CD14-positive monocyte (primary cell): ENCODE data around the gene PMP22. TPM values are rescaled to one million over a fixed set of nuclear protein-coding genes. Genes with fewer than 3 reads are reported as not detected.

Source experiments
- DNase-seq, 3 donors: peaks; one replicate each; pipeline ENCODE4 v3.0.0-alpha.2; 2011 to 2022
- H2AFZ ChIP-seq: 2 replicates; pipeline ENCODE4 v1.6.0; 2012; ENCODE audit warnings: mild to moderate bottlenecking, low read depth, low read length, inconsistent platforms; ENCODE audit not compliant: insufficient read depth, poor library complexity, severe bottlenecking
- H3K27ac ChIP-seq, 2 donors: 1 replicate in 1 of 2; 2 replicates in 1 of 2; pipeline ENCODE4 v1.5.1; 2012 to 2013; ENCODE audit warnings: low read length in 2 of 2, control low read depth in 1 of 2, inconsistent platforms in 1 of 2, low read depth in 1 of 2, mild to moderate bottlenecking in 1 of 2
- H3K27me3 ChIP-seq, 2 donors: one replicate each; pipeline versions ENCODE4 v1.6.0 to v1.6.1; 2011 to 2013; ENCODE audit warnings: low read length in 2 of 2; ENCODE audit not compliant: control insufficient read depth in 2 of 2, insufficient read depth in 2 of 2
- H3K36me3 ChIP-seq, 2 donors: replicated peaks in 1 of 2; 1 replicate in 1 of 2; 2 replicates in 1 of 2; pipeline versions ENCODE4 v1.5.1 to v1.6.1; 2012 to 2013; ENCODE audit warnings: low read length in 2 of 2, control low read depth in 1 of 2, inconsistent platforms in 1 of 2, mild to moderate bottlenecking in 1 of 2; ENCODE audit not compliant: insufficient read depth in 2 of 2, control insufficient read depth in 1 of 2
- H3K4me1 ChIP-seq, 2 donors: 1 replicate in 1 of 2; 2 replicates in 1 of 2; pipeline versions ENCODE4 v1.5.1 to v1.6.1; 2012 to 2013; ENCODE audit warnings: low read length in 2 of 2, control low read depth in 1 of 2, inconsistent platforms in 1 of 2, mild to moderate bottlenecking in 1 of 2, moderate library complexity in 1 of 2; ENCODE audit not compliant: insufficient read depth in 2 of 2, control insufficient read depth in 1 of 2
- H3K4me2 ChIP-seq: replicated peaks from 2 replicates; pipeline ENCODE3; 2012; ENCODE audit warnings: low read length, moderate library complexity, mild to moderate bottlenecking; ENCODE audit not compliant: poor library complexity, severe bottlenecking; ENCODE audit errors: extremely low read depth
- H3K4me3 ChIP-seq, 3 experiments: fragments of 200-600 bp in 1 of 3; sonication (generic) in 1 of 3; replicated peaks in 1 of 3; 1 replicate in 2 of 3; 2 replicates in 1 of 3; pipeline ENCODE4 v1.5.1; 2011 to 2013; ENCODE audit warnings: low read length in 3 of 3, mild to moderate bottlenecking in 3 of 3, control low read depth in 2 of 3, low read depth in 2 of 3, inconsistent platforms in 1 of 3, moderate library complexity in 1 of 3
- H3K79me2 ChIP-seq: 2 replicates; pipeline ENCODE4 v1.6.0; 2012; ENCODE audit warnings: mild to moderate bottlenecking, control low read depth, inconsistent platforms, low read length, moderate library complexity; ENCODE audit not compliant: insufficient read depth
- H3K9ac ChIP-seq: 2 replicates; pipeline ENCODE4 v1.6.0; 2017; ENCODE audit warnings: low read length, mild to moderate bottlenecking; ENCODE audit not compliant: insufficient read depth, poor library complexity, severe bottlenecking
- H3K9me3 ChIP-seq, 2 donors: replicated peaks in 1 of 2; 1 replicate in 1 of 2; 2 replicates in 1 of 2; pipeline versions ENCODE4 v1.5.1 to v1.6.1; 2012 to 2013; ENCODE audit warnings: low read length in 2 of 2, control low read depth in 1 of 2; ENCODE audit not compliant: control insufficient read depth in 1 of 2, insufficient read depth in 1 of 2
- H4K20me1 ChIP-seq: 2 replicates; pipeline ENCODE4 v1.6.0; 2012; ENCODE audit warnings: mild to moderate bottlenecking, low read length, control low read depth, moderate library complexity; ENCODE audit not compliant: insufficient read depth
- H3K27ac Mint-ChIP-seq, 7 donors: one replicate each; pipeline ENCODE4 v1.8.0; 2020; ENCODE audit warnings: mild to moderate bottlenecking in 7 of 7, mixed read lengths in 7 of 7, moderate library complexity in 6 of 7, inconsistent platforms in 2 of 7
- H3K27me3 Mint-ChIP-seq, 3 donors: one replicate each; pipeline ENCODE4 v1.8.0; 2021 to 2022; ENCODE audit warnings: low read depth in 3 of 3, mild to moderate bottlenecking in 3 of 3, mixed read lengths in 3 of 3, moderate library complexity in 3 of 3, inconsistent platforms in 1 of 3
- H3K36me3 Mint-ChIP-seq, 2 donors: one replicate each; pipeline ENCODE4 v1.8.0; 2020; ENCODE audit warnings: mixed read lengths in 2 of 2, inconsistent platforms in 1 of 2, mild to moderate bottlenecking in 1 of 2
- H3K4me1 Mint-ChIP-seq: one replicate; pipeline ENCODE4 v1.8.0; 2020; ENCODE audit warnings: mild to moderate bottlenecking, mixed read lengths
- H3K4me3 Mint-ChIP-seq, 2 donors: one replicate each; pipeline ENCODE4 v1.8.0; 2020; ENCODE audit warnings: mild to moderate bottlenecking in 2 of 2, mixed read lengths in 2 of 2, moderate library complexity in 1 of 2
- H3K9me3 Mint-ChIP-seq, 7 donors: one replicate each; pipeline ENCODE4 v1.8.0; 2020 to 2022; ENCODE audit warnings: mixed read lengths in 7 of 7, mild to moderate bottlenecking in 6 of 7, moderate library complexity in 6 of 7, inconsistent platforms in 2 of 7
- CTCF ChIP-seq: fragments of 200-600 bp; IDR thresholded peaks from one replicate; pipeline ENCODE4 v1.8.0; 2022; ENCODE audit warnings: antibody characterized with exemption, mild to moderate bottlenecking
- WGBS: methylation state at CpG from one replicate; pipeline ENCODE4 v1.1.5; 2013; ENCODE audit warnings: missing lambda C conversion rate; ENCODE audit not compliant: insufficient coverage; 5-methylcytosine and 5-hydroxymethylcytosine counted together
- intact Hi-C, 2 donors: fragments of 100-400 bp; cut with micrococcal nuclease; formaldehyde crosslinking; loops; one replicate each; pipeline versions ENCODE4 v1.15.0 to v1.15.1; 2023
- polyA plus RNA-seq, 3 donors: library from polyadenylated mRNA; depleted of rRNA in 1 of 3; unstranded in 2 of 3; stranded (reverse) in 1 of 3; fragments of 300-500 nt in 2 of 3; fragments of >200 nt in 1 of 3; fragmentation: Illumina TruSeq in 2 of 3; gene quantifications; 1 replicate in 2 of 3; 2 replicates in 1 of 3; pipeline ENCODE4 v1.2.3, GENCODE V29; 2012 to 2021

The PMP22 gene
- polyA plus RNA-seq, 3 donors = 1.2 to 3.9 (median 1.3) TPM

GRCh38 chr17:15284107-15284506 is 19.0 kb upstream of the PMP22 start:
- no peak overlapping the region for H3K9ac ChIP-seq
- no peaks in the 10 kb centered on the region for H3K4me1 Mint-ChIP-seq
- H3K4me3 Mint-ChIP-seq = no peak overlapping the region
- no peaks in the 10 kb centered on the region for H3K36me3 ChIP-seq
- H3K36me3 Mint-ChIP-seq = no peaks in the 10 kb centered on the region
- 75% methylated on average over 2 of the region's 6 CpGs for WGBS
- intact Hi-C loops = no loop called here
- no peaks in the 10 kb centered on the region for H4K20me1 ChIP-seq
- H3K27me3 ChIP-seq = peaks cover 5 to 7% of the 10 kb centered on the region in 2 donors
- no peaks in the 10 kb centered on the region for H3K9me3 ChIP-seq
- no peak overlapping the region for H3K4me3 ChIP-seq
- no peak for DNase-seq
- TF ChIP-seq CTCF = no peak
- no peak overlapping the region for H3K27ac ChIP-seq
- H3K27ac Mint-ChIP-seq = no peak overlapping the region
- no peak overlapping the region for H2AFZ ChIP-seq
- H3K27me3 Mint-ChIP-seq = peaks cover 4 to 27% (median 7%) of the 10 kb centered on the region in 3 donors
- no peaks in the 10 kb centered on the region for H3K79me2 ChIP-seq
- no peak overlapping the region for H3K4me2 ChIP-seq
- no peaks in the 10 kb centered on the region for H3K4me1 ChIP-seq
- peaks cover 0 to 18% (median 6%) of the 10 kb centered on the region in 7 donors for H3K9me3 Mint-ChIP-seq

- H3K27me3 Mint-ChIP-seq = peaks cover 9 to 26% (median 10%) of the 10 kb centered on the region in 3 donors
- no peak overlapping the region for H3K4me2 ChIP-seq
- no CpG with 5 or more reads among the region's 3 CpGs for WGBS
- no peak overlapping the region for H3K4me3 ChIP-seq
- H3K4me1 Mint-ChIP-seq = peaks cover 3% of the 10 kb centered on the region
- H3K79me2 ChIP-seq = no peaks in the 10 kb centered on the region
- H4K20me1 ChIP-seq = no peaks in the 10 kb centered on the region
- H3K27ac ChIP-seq = no peak overlapping the region
- no peak for DNase-seq
- no peaks in the 10 kb centered on the region for H3K36me3 ChIP-seq
- no peaks in the 10 kb centered on the region for H3K36me3 Mint-ChIP-seq
- H3K27me3 ChIP-seq = peaks cover 9 to 11% of the 10 kb centered on the region in 2 donors
- intact Hi-C loops = no loop called here
- no peaks in the 10 kb centered on the region for H3K4me1 ChIP-seq
- H3K27ac Mint-ChIP-seq = no peak overlapping the region
- no peak overlapping the region for H3K4me3 Mint-ChIP-seq
- H3K9me3 Mint-ChIP-seq = peaks cover 0 to 18% (median 6%) of the 10 kb centered on the region in 7 donors
- no peak overlapping the region for H3K9ac ChIP-seq
- TF ChIP-seq CTCF = no peak
- no peaks in the 10 kb centered on the region for H3K9me3 ChIP-seq
- no peak overlapping the region for H2AFZ ChIP-seq
Observed at GRCh38 chr17:15281909-15282308, 16.8 kb upstream of the PMP22 start.
